ENCODE measurements around the gene C14orf93. TPM values are rescaled to one million over a fixed set of nuclear protein-coding genes. Genes with fewer than 3 reads are reported as not detected.

Gene C14orf93
- total RNA-seq (2022; extraction: Qiagen RNA extraction) = 2.7 to 3.9 TPM (median 3.6 TPM) in 5 replicates

GRCh38 chr14:23009939-23010726, at the start of gene C14orf93:
Gene C14orf93, minus strand, starts transcription at chr14:23010143. Its CDS starts 11,120 bp downstream, at chr14:22999023.

DNA sequence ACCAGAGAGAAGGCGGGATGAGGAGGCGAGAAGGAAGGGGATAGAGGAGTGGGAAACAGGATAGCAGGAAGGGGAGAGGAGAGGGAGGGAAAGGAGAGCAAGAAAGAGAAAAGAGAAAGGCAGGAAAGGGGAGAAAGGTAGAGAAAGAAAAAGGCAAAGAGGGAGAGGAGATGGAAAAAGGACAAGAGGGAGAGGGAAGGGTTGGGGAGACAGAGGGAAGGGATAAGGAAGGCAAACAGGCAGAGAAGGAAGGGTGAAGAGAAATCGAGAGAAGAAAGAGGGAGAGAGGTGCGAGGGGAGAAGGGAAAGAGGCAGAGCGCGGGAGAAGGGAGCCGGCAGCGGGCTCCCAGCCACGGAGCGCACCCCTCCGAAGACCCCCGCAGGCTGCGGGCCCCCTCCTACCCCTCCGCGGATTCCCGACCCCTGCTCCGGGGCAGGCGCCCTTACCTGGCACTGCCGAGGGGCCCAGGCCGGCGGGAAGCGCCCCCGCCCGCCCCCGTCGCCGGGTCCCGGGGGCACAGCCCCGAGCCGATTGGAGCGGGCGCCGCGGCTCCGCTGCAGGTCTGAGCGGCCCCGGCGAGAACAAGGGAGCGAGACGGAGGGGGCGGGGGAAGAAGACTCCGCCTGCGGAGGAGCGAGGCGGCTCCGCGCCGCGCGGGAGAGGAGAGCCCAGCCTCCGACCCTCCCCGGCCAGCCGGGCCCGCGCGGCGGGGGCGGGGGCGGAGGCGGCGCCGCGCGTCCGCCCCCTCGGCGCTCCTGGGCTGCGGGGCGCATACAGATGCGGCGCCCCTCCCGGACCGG, 47.2 kb upstream of the C14orf93 start, which contains the start of gene CDH24:
Gene CDH24 (minus strand): TSS at position 565 of the 801 bp plus-strand sequence. CDS start 1,787 bp downstream, outside the sequence.

DNA sequence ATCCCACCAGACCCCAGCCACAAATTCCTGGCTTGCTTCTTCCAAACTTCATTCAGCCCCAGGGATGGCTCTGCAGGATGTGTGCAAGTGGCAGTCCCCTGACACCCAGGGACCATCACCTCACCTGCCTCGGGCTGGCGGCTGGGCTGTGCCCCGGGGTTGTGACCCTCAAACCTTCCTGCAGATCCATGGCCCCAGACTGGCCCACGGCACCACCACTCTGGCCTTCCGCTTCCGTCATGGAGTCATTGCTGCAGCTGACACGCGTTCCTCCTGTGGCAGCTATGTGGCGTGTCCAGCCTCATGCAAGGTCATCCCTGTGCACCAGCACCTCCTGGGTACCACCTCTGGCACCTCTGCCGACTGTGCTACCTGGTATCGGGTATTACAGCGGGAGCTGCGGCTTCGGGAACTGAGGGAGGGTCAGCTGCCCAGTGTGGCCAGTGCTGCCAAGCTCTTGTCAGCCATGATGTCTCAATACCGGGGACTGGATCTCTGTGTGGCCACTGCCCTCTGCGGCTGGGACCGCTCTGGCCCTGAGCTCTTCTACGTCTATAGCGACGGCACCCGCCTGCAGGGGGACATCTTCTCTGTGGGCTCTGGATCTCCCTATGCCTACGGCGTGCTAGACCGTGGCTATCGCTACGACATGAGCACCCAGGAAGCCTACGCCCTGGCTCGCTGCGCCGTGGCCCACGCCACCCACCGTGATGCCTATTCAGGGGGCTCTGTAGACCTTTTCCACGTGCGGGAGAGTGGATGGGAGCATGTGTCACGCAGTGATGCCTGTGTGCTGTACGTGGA, 32.4 kb upstream of the C14orf93 start, which contains the start of gene PSMB11:
Gene PSMB11 (plus strand): TSS at position 51 of the 804 bp plus-strand sequence. CDS start 14 bp downstream, at position 65.

DNA sequence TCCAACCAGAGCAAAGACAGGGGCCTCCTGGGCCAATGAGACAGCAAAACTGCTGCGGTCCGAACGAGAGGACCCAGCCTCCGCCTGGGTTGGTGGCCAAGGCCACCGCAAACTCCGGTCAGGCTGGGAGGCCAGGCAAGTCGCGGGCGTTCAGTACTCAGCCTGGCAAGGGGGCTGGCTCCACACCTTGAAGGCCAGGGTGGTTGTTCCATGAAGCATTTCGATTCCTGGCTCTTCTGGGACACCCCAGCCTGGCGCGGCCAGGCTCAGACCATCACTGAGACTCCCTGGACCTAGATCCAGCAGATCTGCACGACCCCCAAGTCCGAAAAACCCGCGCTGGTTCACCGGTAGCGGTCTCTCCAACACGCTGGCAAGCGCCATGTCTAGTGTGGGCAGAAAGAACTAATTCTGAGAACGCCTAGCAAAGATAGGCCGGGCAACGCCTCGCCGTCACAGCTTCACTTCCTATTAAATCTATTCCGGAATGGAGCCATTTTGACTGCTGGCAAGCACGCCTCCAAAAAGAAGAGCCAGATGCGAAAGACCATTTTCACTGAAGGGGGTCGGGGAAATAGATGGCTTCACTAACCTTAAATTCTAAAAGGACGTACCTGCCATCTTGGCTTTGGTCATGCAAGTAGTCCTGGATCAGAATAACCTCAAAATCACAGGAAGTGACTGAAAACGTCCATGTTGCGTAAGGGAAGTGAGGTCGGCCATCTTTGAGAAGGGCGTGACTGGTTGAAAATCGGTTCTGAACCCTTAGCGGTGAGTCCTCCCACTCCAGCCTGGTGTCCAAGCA, 24.8 kb upstream of the C14orf93 start, which contains the start of gene PSMB5:
Gene PSMB5 (minus strand): TSS at position 403 of the 805 bp plus-strand sequence. CDS start 19 bp downstream, at position 384.

GRCh38 chr14:22982477-22983245, 27.3 kb downstream of the C14orf93 start, which contains the start of gene AJUBA:
Gene AJUBA, minus strand, starts transcription at chr14:22982551. Its CDS starts 285 bp downstream, at chr14:22982266.

Other genes starting within 250 kb of the C14orf93 start
- 134 to 165 TPM (median 161 TPM) in 5 replicates for gene OXA1L, start 243.5 kb downstream of the C14orf93 start, total RNA-seq (2022; extraction: Qiagen RNA extraction)
- gene SLC7A7, start 194.7 kb downstream of the C14orf93 start, total RNA-seq (2022; extraction: Qiagen RNA extraction) = 19.4 to 25.6 TPM (median 23.4 TPM) in 5 replicates
- gene MRPL52, start 180.3 kb downstream of the C14orf93 start, total RNA-seq (2022; extraction: Qiagen RNA extraction) = 154 to 212 TPM (median 189 TPM) in 5 replicates
- 0.52 to 0.78 TPM (median 0.69 TPM) in 5 replicates for gene MMP14, start 173.6 kb downstream of the C14orf93 start, total RNA-seq (2022; extraction: Qiagen RNA extraction)
- gene LRP10, start 138.4 kb downstream of the C14orf93 start, total RNA-seq (2022; extraction: Qiagen RNA extraction) = 54.7 to 82.1 TPM (median 77.7 TPM) in 5 replicates
- gene REM2, start 126.9 kb downstream of the C14orf93 start, total RNA-seq (2022; extraction: Qiagen RNA extraction) = 0.16 to 0.41 TPM (median 0.39 TPM) in 5 replicates
- gene RBM23, start 91.0 kb downstream of the C14orf93 start, total RNA-seq (2022; extraction: Qiagen RNA extraction) = 54.9 to 59.6 TPM (median 58.2 TPM) in 5 replicates
- 101 to 124 TPM (median 113 TPM) in 5 replicates for gene PRMT5, start 80.8 kb downstream of the C14orf93 start, total RNA-seq (2022; extraction: Qiagen RNA extraction)
- gene HAUS4, start 53.1 kb downstream of the C14orf93 start, total RNA-seq (2022; extraction: Qiagen RNA extraction) = 31.2 to 34.5 TPM (median 32.6 TPM) in 5 replicates
- 28.8 to 36.7 TPM (median 33.7 TPM) in 5 replicates for gene AJUBA, start 27.6 kb downstream of the C14orf93 start, total RNA-seq (2022; extraction: Qiagen RNA extraction)
- gene PSMB5, start 24.8 kb upstream of the C14orf93 start, total RNA-seq (2022; extraction: Qiagen RNA extraction) = 285 to 323 TPM (median 302 TPM) in 5 replicates
- not detected in 5 replicates for gene PSMB11, start 32.1 kb upstream of the C14orf93 start, total RNA-seq (2022; extraction: Qiagen RNA extraction)
- gene CDH24, start 47.4 kb upstream of the C14orf93 start, total RNA-seq (2022; extraction: Qiagen RNA extraction) = 2.1 to 4.4 TPM (median 3.8 TPM) in 5 replicates
- gene ACIN1, start 85.0 kb upstream of the C14orf93 start, total RNA-seq (2022; extraction: Qiagen RNA extraction) = 80.5 to 104 TPM (median 99.1 TPM) in 5 replicates
- 77.4 to 90.2 TPM (median 85.3 TPM) in 5 replicates for gene C14orf119, start 85.4 kb upstream of the C14orf93 start, total RNA-seq (2022; extraction: Qiagen RNA extraction)
- 0.06 TPM in 1 of 5 replicates, not detected in the others for gene CIROP, start 94.8 kb upstream of the C14orf93 start, total RNA-seq (2022; extraction: Qiagen RNA extraction)
- not detected in 5 replicates for gene CEBPE, start 109.1 kb upstream of the C14orf93 start, total RNA-seq (2022; extraction: Qiagen RNA extraction)
- gene SLC7A8, start 173.5 kb upstream of the C14orf93 start, total RNA-seq (2022; extraction: Qiagen RNA extraction) = 2.1 to 3.2 TPM (median 2.8 TPM) in 5 replicates
- gene RNF212B, start 227.8 kb upstream of the C14orf93 start, total RNA-seq (2022; extraction: Qiagen RNA extraction) = not detected in 5 replicates